GM12878 (cell line): ENCODE results near the gene SSRP1.

Experiments
- EP300 ChIP-seq, 2 experiments: fragments of 150-350 bp in 1 of 2; IDR thresholded peaks; 2 replicates each; pipeline ENCODE4 v1.6.1; 2011 to 2012; ENCODE audit warnings: low read depth in 2 of 2, low read length in 2 of 2, borderline replicate concordance in 1 of 2, improper control_type of control experiment in 1 of 2, inconsistent platforms in 1 of 2; ENCODE audit not compliant: control insufficient read depth in 1 of 2
- PAX8 ChIP-seq: fragments of 450-650 bp; IDR thresholded peaks from 2 replicates; pipeline ENCODE4 v1.6.1; 2017; ENCODE audit warnings: mild to moderate bottlenecking, moderate library complexity
- TF ChIP-seq, protein P1 (sequence below), 3 experiments: IDR thresholded peaks in 2 of 3; conservative IDR thresholded peaks in 1 of 3; 2 replicates each; pipeline ENCODE4 v1.5.1; 2011; ENCODE audit warnings: low read depth in 3 of 3, low read length in 3 of 3, mild to moderate bottlenecking in 3 of 3, control low read depth in 2 of 3, moderate library complexity in 2 of 3, inconsistent platforms in 1 of 3, mixed read lengths in 1 of 3; ENCODE audit not compliant: control insufficient read depth in 2 of 3, insufficient read depth in 1 of 3; ENCODE audit errors: extremely low read depth in 1 of 3
- TF ChIP-seq, protein P2 (sequence below): IDR thresholded peaks from 2 replicates; pipeline ENCODE4 v1.6.1; 2012; ENCODE audit warnings: improper control_type of control experiment, low read depth, low read length; ENCODE audit not compliant: insufficient replicate concordance

DNA sequence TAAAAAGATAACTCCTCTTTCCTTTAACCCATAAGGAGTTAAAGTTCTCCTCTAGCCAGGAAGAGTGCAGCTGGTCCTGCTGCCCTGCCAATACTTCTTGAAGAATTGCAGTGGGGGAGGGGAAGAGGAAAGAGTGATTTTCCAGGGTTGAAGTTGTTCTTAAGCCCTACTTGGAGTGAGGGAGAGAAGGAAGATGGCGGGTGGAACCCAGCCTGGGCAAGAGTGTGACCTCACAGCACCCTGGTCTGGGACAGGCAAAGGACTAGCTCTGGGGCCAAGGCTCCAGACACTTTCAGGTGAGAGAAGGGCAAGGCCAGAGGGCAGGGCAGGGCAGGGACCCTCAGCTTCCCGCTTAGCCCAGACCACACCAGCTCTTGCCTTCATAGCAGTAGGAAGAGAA, 17.5 kb downstream of the SSRP1 start:
- TF ChIP-seq EP300 (IDR thresholded peaks at IDR 0.05; ENCODE audit: borderline replicate concordance in 1 of 2, control insufficient read depth in 1 of 2, low read depth in 2 of 2, low read length in 2 of 2) (no peak), PAX8 (no peak)
- TF ChIP-seq, protein P1, sequence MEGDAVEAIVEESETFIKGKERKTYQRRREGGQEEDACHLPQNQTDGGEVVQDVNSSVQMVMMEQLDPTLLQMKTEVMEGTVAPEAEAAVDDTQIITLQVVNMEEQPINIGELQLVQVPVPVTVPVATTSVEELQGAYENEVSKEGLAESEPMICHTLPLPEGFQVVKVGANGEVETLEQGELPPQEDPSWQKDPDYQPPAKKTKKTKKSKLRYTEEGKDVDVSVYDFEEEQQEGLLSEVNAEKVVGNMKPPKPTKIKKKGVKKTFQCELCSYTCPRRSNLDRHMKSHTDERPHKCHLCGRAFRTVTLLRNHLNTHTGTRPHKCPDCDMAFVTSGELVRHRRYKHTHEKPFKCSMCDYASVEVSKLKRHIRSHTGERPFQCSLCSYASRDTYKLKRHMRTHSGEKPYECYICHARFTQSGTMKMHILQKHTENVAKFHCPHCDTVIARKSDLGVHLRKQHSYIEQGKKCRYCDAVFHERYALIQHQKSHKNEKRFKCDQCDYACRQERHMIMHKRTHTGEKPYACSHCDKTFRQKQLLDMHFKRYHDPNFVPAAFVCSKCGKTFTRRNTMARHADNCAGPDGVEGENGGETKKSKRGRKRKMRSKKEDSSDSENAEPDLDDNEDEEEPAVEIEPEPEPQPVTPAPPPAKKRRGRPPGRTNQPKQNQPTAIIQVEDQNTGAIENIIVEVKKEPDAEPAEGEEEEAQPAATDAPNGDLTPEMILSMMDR (IDR thresholded peaks at IDR 0.05 in 2 of 3, conservative IDR thresholded peaks at IDR 0.05 in 1 of 3; ENCODE audit: control insufficient read depth in 2 of 3, extremely low read depth in 1 of 3, insufficient read depth in 1 of 3, low read depth in 3 of 3, low read length in 3 of 3): no peak
- TF ChIP-seq, protein P2, sequence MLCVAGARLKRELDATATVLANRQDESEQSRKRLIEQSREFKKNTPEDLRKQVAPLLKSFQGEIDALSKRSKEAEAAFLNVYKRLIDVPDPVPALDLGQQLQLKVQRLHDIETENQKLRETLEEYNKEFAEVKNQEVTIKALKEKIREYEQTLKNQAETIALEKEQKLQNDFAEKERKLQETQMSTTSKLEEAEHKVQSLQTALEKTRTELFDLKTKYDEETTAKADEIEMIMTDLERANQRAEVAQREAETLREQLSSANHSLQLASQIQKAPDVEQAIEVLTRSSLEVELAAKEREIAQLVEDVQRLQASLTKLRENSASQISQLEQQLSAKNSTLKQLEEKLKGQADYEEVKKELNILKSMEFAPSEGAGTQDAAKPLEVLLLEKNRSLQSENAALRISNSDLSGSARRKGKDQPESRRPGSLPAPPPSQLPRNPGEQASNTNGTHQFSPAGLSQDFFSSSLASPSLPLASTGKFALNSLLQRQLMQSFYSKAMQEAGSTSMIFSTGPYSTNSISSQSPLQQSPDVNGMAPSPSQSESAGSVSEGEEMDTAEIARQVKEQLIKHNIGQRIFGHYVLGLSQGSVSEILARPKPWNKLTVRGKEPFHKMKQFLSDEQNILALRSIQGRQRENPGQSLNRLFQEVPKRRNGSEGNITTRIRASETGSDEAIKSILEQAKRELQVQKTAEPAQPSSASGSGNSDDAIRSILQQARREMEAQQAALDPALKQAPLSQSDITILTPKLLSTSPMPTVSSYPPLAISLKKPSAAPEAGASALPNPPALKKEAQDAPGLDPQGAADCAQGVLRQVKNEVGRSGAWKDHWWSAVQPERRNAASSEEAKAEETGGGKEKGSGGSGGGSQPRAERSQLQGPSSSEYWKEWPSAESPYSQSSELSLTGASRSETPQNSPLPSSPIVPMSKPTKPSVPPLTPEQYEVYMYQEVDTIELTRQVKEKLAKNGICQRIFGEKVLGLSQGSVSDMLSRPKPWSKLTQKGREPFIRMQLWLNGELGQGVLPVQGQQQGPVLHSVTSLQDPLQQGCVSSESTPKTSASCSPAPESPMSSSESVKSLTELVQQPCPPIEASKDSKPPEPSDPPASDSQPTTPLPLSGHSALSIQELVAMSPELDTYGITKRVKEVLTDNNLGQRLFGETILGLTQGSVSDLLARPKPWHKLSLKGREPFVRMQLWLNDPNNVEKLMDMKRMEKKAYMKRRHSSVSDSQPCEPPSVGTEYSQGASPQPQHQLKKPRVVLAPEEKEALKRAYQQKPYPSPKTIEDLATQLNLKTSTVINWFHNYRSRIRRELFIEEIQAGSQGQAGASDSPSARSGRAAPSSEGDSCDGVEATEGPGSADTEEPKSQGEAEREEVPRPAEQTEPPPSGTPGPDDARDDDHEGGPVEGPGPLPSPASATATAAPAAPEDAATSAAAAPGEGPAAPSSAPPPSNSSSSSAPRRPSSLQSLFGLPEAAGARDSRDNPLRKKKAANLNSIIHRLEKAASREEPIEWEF: no peak
